NCI-H526 (cell line): Measurements from ENCODE around the gene LSM12.
"Not testable (repeated sequence)": the region's sequence is repeated elsewhere in the genome, so short reads cannot be mapped to it uniquely, and the experiment has no call there.

Experiments
- DNase-seq, 2 experiments: peaks; one replicate each; lab custom pipeline; 2025; lab: John Stamatoyannopoulos, UW

Gene LSM12

GRCh38 chr17:44044071-44044470, 22.4 kb downstream of the LSM12 start:
- DNase-seq, result no peak

- DNase-seq, result no peak
Observed at GRCh38 chr17:44043272-44043696, 23.2 kb downstream of the LSM12 start.

- no peak for DNase-seq
Observed at GRCh38 chr17:44039829-44040635, 26.4 kb downstream of the LSM12 start.

- DNase-seq, result no peak
Observed at GRCh38 chr17:44038604-44039011, 27.9 kb downstream of the LSM12 start.

GRCh38 chr17:44037471-44037870, 29.0 kb downstream of the LSM12 start:
- no peak for DNase-seq

GRCh38 chr17:44034688-44035087, 31.8 kb downstream of the LSM12 start:
- DNase-seq, result not testable (repeated sequence)

GRCh38 chr17:44033861-44034408, 32.5 kb downstream of the LSM12 start:
- DNase-seq, result no peak

GRCh38 chr17:44030482-44030881, 36.0 kb downstream of the LSM12 start:
- DNase-seq, result no peak

- no peak for DNase-seq
Observed at GRCh38 chr17:44029736-44030135, 36.7 kb downstream of the LSM12 start.

GRCh38 chr17:44024853-44025252, 41.6 kb downstream of the LSM12 start:
- DNase-seq, result no peak

GRCh38 chr17:44024271-44024663, 42.2 kb downstream of the LSM12 start:
- DNase-seq, result no peak

- no peak for DNase-seq
Observed at GRCh38 chr17:44023545-44024270, 42.8 kb downstream of the LSM12 start.

- DNase-seq, result no peak
Observed at GRCh38 chr17:44022246-44022645, 44.2 kb downstream of the LSM12 start.

GRCh38 chr17:44021227-44021626, 45.2 kb downstream of the LSM12 start:
- DNase-seq, result not testable (repeated sequence)

- peak; percentile 92 to 97 for DNase-seq
Observed at GRCh38 chr17:44014437-44015172, 51.9 kb downstream of the LSM12 start, which contains the start of gene TMEM101. TSS of gene TMEM101 (minus strand) at chr17:44014963. CDS start at chr17:44014952, 11 bp downstream.

- DNase-seq, result no peak
Observed at GRCh38 chr17:44014133-44014436, 52.4 kb downstream of the LSM12 start.

GRCh38 chr17:44012874-44013273, 53.6 kb downstream of the LSM12 start:
- no peak for DNase-seq

GRCh38 chr17:44012391-44012790, 54.1 kb downstream of the LSM12 start:
- no peak for DNase-seq

GRCh38 chr17:44011876-44012275, 54.6 kb downstream of the LSM12 start:
- DNase-seq, result no peak

- no peak for DNase-seq
Observed at GRCh38 chr17:44010966-44011647, 55.4 kb downstream of the LSM12 start.

GRCh38 chr17:44008205-44008909, 58.1 kb downstream of the LSM12 start:
- no peak for DNase-seq
